MCF 10A (cell line): ENCODE data around the gene ACOXL. TPM values are rescaled to one million over a fixed set of nuclear protein-coding genes. Genes with fewer than 3 reads are reported as not detected.
A peak's percentile ranks its signal among the peaks of the same experiment; 100 is the strongest.

ENCODE experiments used
- BruUV-seq: library from RNA; stranded (reverse); fragments of 400-500 nt; replicated peaks from 2 replicates; lab custom pipeline; 2021; lab: Mats Ljungman, UMichigan
- CTCF ChIA-PET: fragments of 300-600 bp; sonication (Branson Sonifier 250); formaldehyde crosslinking; extraction: SDS; loops from one replicate; lab custom pipeline; 2021; ENCODE audit warnings: antibody characterized with exemption, inconsistent platforms; lab: Yijun Ruan, JAX
- POLR2A ChIA-PET: fragments of 300-600, 350-650 bp; sonication (Branson Sonifier 250); formaldehyde crosslinking; extraction: SDS; loops from one replicate; lab custom pipeline; 2020; ENCODE audit warnings: antibody characterized with exemption, inconsistent platforms; lab: Yijun Ruan, JAX
- DNase-seq: peaks from one replicate; pipeline ENCODE4 v3.0.0-alpha.2; 2018; ENCODE audit not compliant: unreplicated experiment
- H3K27ac Mint-ChIP-seq: one replicate; pipeline ENCODE4 v1.8.0; 2022; ENCODE audit warnings: mild to moderate bottlenecking, low read depth, mixed read lengths; ENCODE audit not compliant: unreplicated experiment
- H3K27me3 Mint-ChIP-seq: one replicate; pipeline ENCODE4 v1.8.0; 2022; ENCODE audit warnings: mixed read lengths; ENCODE audit not compliant: insufficient read depth, unreplicated experiment
- H3K36me3 Mint-ChIP-seq: one replicate; pipeline ENCODE4 v1.8.0; 2022; ENCODE audit warnings: mild to moderate bottlenecking, moderate library complexity, mixed read lengths; ENCODE audit not compliant: insufficient read depth, unreplicated experiment
- H3K4me1 Mint-ChIP-seq: one replicate; pipeline ENCODE4 v1.8.0; 2022; ENCODE audit warnings: mixed read lengths; ENCODE audit not compliant: insufficient read depth, unreplicated experiment
- H3K4me3 Mint-ChIP-seq: one replicate; pipeline ENCODE4 v1.8.0; 2022; ENCODE audit warnings: mild to moderate bottlenecking, moderate library complexity, mixed read lengths; ENCODE audit not compliant: unreplicated experiment
- H3K9me3 Mint-ChIP-seq: one replicate; pipeline ENCODE4 v1.8.0; 2022; ENCODE audit warnings: mixed read lengths; ENCODE audit not compliant: unreplicated experiment
- intact Hi-C: fragments of 100-400 bp; cut with micrococcal nuclease; formaldehyde crosslinking; loops from 2 replicates; pipeline ENCODE4 v1.14.1; 2022
- total RNA-seq: library from RNA; stranded (reverse); gene quantifications from 2 replicates; pipeline ENCODE4 v1.2.3, GENCODE V29; 2022
- TF ChIP-seq, protein P1 (sequence below): fragments of 200-600 bp; IDR thresholded peaks from one replicate; pipeline ENCODE4 v1.8.0; 2022; ENCODE audit warnings: antibody characterized with exemption, mild to moderate bottlenecking; ENCODE audit not compliant: unreplicated experiment

ACOXL gene
- total RNA-seq, 1 experiment from 2014 or later: not detected

DNA sequence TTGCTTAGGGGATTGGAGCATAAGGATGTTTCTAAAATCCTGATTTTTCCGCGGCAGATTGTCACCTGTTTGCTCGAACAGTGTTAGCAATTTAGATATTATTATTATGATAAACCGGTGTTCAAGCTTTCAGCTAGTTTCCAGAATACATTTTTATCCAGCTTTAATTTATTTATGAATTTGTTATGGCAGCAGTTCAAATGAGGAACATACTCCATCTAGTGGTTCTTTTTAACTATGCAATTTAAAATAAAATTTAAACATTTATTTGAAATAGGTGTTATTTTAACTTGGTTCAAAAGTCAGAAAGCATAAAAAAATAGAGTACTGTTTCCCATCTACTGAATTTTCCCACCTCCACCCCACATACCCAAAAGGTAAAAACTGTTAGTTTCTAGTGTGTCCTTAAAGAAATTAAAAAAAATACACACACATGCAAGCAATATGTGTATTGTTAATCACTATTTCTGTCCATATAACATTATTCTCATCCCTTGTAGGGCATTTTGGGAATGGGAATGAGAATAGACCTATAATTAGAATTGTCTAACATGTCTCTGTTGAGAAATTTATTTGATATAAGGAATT is 23.2 kb downstream of the ACOXL start:
- peaks cover 23% of the 10 kb centered on the region for H3K27me3 Mint-ChIP-seq
- no peak for DNase-seq
- intact Hi-C loops: loop anchor here (1.0 kb wide), 1 partner anchor 77 kb away; the partner anchor contains the start of gene BUB1
- peaks cover 19% of the 10 kb centered on the region for H3K9me3 Mint-ChIP-seq
- H3K36me3 Mint-ChIP-seq: no peaks in the 10 kb centered on the region
- CTCF ChIA-PET: interaction anchor here (1.1 to 4.2 kb wide), 11 partner anchors 10 to 77 kb away, joined by 3 to 31 read pairs (median 4); partner anchors contain the start of gene BUB1
- TF ChIP-seq, protein P1, sequence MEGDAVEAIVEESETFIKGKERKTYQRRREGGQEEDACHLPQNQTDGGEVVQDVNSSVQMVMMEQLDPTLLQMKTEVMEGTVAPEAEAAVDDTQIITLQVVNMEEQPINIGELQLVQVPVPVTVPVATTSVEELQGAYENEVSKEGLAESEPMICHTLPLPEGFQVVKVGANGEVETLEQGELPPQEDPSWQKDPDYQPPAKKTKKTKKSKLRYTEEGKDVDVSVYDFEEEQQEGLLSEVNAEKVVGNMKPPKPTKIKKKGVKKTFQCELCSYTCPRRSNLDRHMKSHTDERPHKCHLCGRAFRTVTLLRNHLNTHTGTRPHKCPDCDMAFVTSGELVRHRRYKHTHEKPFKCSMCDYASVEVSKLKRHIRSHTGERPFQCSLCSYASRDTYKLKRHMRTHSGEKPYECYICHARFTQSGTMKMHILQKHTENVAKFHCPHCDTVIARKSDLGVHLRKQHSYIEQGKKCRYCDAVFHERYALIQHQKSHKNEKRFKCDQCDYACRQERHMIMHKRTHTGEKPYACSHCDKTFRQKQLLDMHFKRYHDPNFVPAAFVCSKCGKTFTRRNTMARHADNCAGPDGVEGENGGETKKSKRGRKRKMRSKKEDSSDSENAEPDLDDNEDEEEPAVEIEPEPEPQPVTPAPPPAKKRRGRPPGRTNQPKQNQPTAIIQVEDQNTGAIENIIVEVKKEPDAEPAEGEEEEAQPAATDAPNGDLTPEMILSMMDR: peak; percentile 49
- POLR2A ChIA-PET: interaction anchor here (0.6 to 1.4 kb wide), 3 partner anchors 10 to 287 kb away, joined by 3 to 9 read pairs (median 3); partner anchors contain the start of gene BUB1
- no peak overlapping the region for H3K4me3 Mint-ChIP-seq
- no peaks in the 10 kb centered on the region for H3K4me1 Mint-ChIP-seq
- BruUV-seq: no TSS peak
- no peak overlapping the region for H3K27ac Mint-ChIP-seq

DNA sequence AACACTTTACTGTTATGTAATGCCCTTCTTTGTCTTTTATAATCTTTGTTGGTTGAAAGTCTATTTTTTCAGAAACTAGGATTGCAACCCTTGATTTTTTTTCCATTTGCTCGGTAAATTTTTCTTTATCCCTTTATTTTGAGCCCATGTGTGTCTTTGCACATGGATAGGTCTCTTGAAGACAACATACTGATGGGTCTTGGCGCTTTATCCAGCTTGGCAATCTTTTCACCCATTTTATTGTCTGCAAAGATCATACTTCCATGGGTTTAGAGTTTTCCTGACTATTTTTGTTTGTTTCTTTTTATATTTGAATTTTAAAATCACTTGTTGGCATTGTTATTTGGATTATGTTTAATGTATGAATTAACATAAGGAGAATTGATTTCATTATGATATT is 27.0 kb downstream of the ACOXL start:
- CTCF ChIA-PET: no interaction called here
- no peaks in the 10 kb centered on the region for H3K4me1 Mint-ChIP-seq
- BruUV-seq: no TSS peak

DNA sequence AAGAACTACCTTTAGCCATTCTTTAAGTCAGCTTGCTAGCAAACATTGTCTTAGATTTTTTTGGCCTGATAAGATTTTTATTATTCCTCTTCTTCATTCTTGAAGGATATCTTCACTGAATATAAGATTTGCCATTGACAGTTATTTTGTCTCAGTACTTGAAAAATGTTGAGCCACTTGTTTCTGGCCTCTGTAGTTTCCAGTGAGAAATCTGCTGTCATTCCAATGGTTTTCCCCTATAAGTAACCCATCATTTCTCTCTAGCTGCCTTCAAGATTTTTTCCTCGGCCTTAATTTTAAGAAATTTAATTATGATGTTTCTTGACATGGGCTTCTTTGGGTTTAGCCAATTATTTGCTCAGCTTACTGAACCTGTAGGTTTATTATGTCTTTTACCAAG is 32.6 kb downstream of the ACOXL start:
- Mint-ChIP-seq H3K27ac (no peak overlapping the region), H3K36me3 (no peaks in the 10 kb centered on the region), H3K9me3 (peaks cover 8% of the 10 kb centered on the region), H3K4me3 (no peak overlapping the region), H3K4me1 (no peaks in the 10 kb centered on the region), H3K27me3 (peaks cover 20% of the 10 kb centered on the region)
- TF ChIP-seq, protein P1: no peak
- no TSS peak for BruUV-seq
- intact Hi-C loops: no loop called here
- no peak for DNase-seq
- ChIA-PET POLR2A (interaction anchor here (0.8 to 1.0 kb wide), 2 partner anchors 10 to 36 kb away, joined by 3 to 5 read pairs; no protein-coding TSS in a partner anchor), CTCF (no interaction called here)

More for the DNA sequence above, 27.0 kb downstream of the ACOXL start:
- TF ChIP-seq, protein P1: no peak
- H3K9me3 Mint-ChIP-seq: peaks cover 27% of the 10 kb centered on the region
- H3K27ac Mint-ChIP-seq: no peak overlapping the region
- peaks cover 23% of the 10 kb centered on the region for H3K27me3 Mint-ChIP-seq
- no peak for DNase-seq
- intact Hi-C loops: no loop called here
- no peak overlapping the region for H3K4me3 Mint-ChIP-seq
- POLR2A ChIA-PET: interaction anchor here (1.0 kb wide), 1 partner anchor 81 kb away, joined by 3 read pairs; the partner anchor contains the start of gene BUB1
- no peaks in the 10 kb centered on the region for H3K36me3 Mint-ChIP-seq

DNA sequence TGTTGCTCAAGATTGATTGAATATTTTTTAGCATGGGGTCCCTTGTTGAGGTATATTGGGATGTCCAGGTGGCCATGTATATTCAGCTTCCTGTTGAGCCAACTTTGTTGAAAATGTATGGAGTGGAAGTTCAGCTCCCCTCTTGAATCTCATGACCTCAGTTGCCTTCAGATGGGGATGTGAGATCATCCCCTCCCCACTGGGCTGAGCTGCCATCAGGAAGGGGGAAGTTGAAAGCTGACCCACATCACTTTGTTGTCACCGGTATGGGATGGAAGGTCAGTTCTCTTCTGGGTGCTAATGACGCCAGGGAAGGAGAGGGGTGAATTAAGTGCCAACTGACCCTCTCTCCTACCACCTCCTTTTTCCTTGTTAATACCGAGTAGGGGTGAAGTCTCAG is 33.9 kb downstream of the ACOXL start:
- CTCF ChIA-PET: interaction anchor here (1.4 kb wide), 1 partner anchor 11 kb away, joined by 6 read pairs; no protein-coding TSS in a partner anchor
- Mint-ChIP-seq H3K27me3 (peaks cover 28% of the 10 kb centered on the region), H3K4me1 (peaks cover 6% of the 10 kb centered on the region), H3K9me3 (peaks cover 8% of the 10 kb centered on the region), H3K36me3 (no peaks in the 10 kb centered on the region), H3K27ac (no peak overlapping the region), H3K4me3 (no peak overlapping the region)
- BruUV-seq: no TSS peak
- no peak for DNase-seq
- intact Hi-C loops: no loop called here
- TF ChIP-seq, protein P1: no peak
- POLR2A ChIA-PET: interaction anchor here (0.7 kb wide), 1 partner anchor 90 kb away, joined by 3 read pairs; no protein-coding TSS in a partner anchor
